ENCODE data around the gene KRTAP20-1.

The KRTAP20-1 gene

GRCh38 chr21:30616125-30616524 lies at the start of gene KRTAP20-1:
KRTAP20-1 (plus strand) TSS chr21:30616425; CDS start chr21:30616455, 30 bp downstream.
- ChIA-PET POLR2A (no interaction called here), CTCF (no interaction called here)
- Histone ChIP-seq H3K27ac (ENCODE audit: extremely low read depth, low read depth, low read length) (no peak within 1 kb of the TSS), H3K9me3 (ENCODE audit: control insufficient read depth, insufficient read depth, low read depth, low read length) (no peaks in the 10 kb centered on the region), H3K4me3 (ENCODE audit: low read depth, low read length) (no peak within 1 kb of the TSS), H3K4me1 (ENCODE audit: control insufficient read depth, insufficient read depth, low read length) (no peaks in the 10 kb centered on the region), H3K36me3 (ENCODE audit: control insufficient read depth in 2 of 2, insufficient read depth in 1 of 2, low read length in 2 of 2) (no peaks in the 10 kb centered on the region)
- TF ChIP-seq ZSCAN18 (tag by site-specific recombination; IDR thresholded peaks at IDR 0.05) (no peak), ZNF239 (tag by site-specific recombination; IDR thresholded peaks at IDR 0.05) (no peak), ZNF76 (tag by site-specific recombination; IDR thresholded peaks at IDR 0.05; ENCODE audit: borderline replicate concordance, low read depth) (no peak), ZNF280C (tag by site-specific recombination; IDR thresholded peaks at IDR 0.05) (no peak), ZNF623 (tag by site-specific recombination; IDR thresholded peaks at IDR 0.05) (no peak), PRDM6 (tag by site-specific recombination; IDR thresholded peaks at IDR 0.05) (no peak), GLIS2 (tag by site-specific recombination; IDR thresholded peaks at IDR 0.05) (no peak), ZNF677 (tag by site-specific recombination; IDR thresholded peaks at IDR 0.05) (no peak), KLF10 (tag by site-specific recombination; IDR thresholded peaks at IDR 0.05) (no peak), ZNF549 (tag by site-specific recombination; IDR thresholded peaks at IDR 0.05) (no peak), PRDM10 (tag by site-specific recombination; IDR thresholded peaks at IDR 0.05) (no peak), ZNF792 (tag by site-specific recombination; IDR thresholded peaks at IDR 0.05) (no peak)

GRCh38 chr21:30567617-30568016 lies 48.6 kb upstream of the KRTAP20-1 start:
- CTCF ChIA-PET = interaction anchor here (0.6 to 1.2 kb wide), 3 partner anchors 61 to 159 kb away, joined by 3 read pairs; no protein-coding TSS in a partner anchor
- Histone ChIP-seq H3K4me1 (ENCODE audit: control insufficient read depth, insufficient read depth, low read length) (no peaks in the 10 kb centered on the region), H3K27ac (ENCODE audit: extremely low read depth, low read depth, low read length) (no peak overlapping the region), H3K9me3 (ENCODE audit: control insufficient read depth, insufficient read depth, low read depth, low read length) (no peaks in the 10 kb centered on the region), H3K4me3 (ENCODE audit: low read depth, low read length) (no peak overlapping the region), H3K36me3 (ENCODE audit: control insufficient read depth in 2 of 2, insufficient read depth in 1 of 2, low read length in 2 of 2) (no peaks in the 10 kb centered on the region)
- TF ChIP-seq ZNF416 (tag by site-specific recombination; IDR thresholded peaks at IDR 0.05) (no peak), PRDM4 (tag by site-specific recombination; IDR thresholded peaks at IDR 0.05) (no peak)
- POLR2A ChIA-PET = no interaction called here
